Inferior parietal cortex (tissue), 1 donor: ENCODE measurements around the gene SPON1.
"Not testable (repeated sequence)": the region's sequence is repeated elsewhere in the genome, so short reads cannot be mapped to it uniquely, and the experiment has no call there.

Experiments
- DNase-seq: peaks from one replicate; pipeline ENCODE4 v3.0.0-alpha.2; 2016; ENCODE audit errors: extremely low spot score

Gene SPON1

GRCh38 chr11:14244926-14245325 lies 282.4 kb downstream of the SPON1 start:
- DNase-seq, result no peak

GRCh38 chr11:14245444-14245843 lies 282.9 kb downstream of the SPON1 start:
- no peak for DNase-seq

DNA sequence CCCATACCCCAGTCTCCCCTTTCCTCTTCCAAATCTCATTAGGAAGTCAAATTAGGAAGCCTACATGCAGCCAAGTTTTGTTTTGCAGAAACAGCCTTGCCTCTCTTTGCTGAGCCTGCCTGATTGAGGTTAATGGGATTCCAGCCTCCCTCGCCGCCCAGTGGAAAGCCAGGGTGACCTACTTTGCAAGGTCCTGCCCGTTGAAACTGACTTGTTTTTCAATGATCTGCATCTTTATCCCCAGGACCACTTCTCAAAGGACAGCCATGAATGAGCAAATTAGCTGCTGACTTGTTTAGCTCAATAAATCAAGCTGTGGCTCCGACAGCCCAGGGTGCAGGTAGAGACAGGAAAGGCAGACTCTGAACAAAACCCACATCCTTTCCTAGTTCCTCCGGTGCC lies 286.1 kb downstream of the SPON1 start:
- peak; percentile 32 for DNase-seq

DNA sequence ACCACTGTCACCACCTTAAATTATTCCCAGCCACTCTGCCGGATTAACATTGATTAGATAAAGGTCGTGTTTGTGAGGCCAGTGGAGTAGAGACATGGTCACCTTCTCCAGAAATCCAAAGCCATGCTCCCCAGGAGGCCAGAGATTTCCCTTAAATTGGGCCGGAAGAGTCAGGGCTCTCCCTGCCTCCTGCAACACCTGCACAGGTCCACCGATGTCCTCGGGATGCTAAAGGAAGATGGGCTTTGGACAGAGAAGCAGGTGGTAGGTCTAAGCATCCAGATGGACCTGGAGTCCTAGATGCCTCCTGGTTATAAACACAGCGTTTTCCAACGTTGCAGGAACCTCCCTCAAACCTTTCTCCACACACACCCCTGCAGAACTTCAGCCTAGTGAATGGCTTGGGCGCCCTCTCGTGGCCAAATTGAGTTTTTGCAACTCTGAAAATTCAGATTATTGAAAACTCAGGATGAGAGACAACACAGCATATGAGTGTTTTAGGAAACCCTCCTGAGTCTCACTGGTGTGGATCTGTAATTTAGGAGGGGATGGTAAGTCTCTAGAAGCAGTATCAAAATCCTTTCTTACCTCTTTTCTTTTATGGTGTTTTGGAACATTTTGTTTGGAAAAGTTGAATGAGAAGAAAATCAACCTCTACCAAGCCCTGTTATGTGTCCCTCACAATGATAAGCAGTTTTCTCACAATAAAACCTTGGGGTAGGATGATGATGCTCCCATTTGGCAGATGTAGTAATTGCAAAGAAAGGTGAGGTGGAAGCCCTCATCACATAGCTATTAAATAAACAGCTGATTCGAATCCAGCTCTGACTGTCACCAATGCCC lies 286.8 kb downstream of the SPON1 start:
- peak; percentile 87 for DNase-seq

- DNase-seq, result no peak
These were observed 289.2 kb downstream of the SPON1 start for GRCh38 chr11:14251754-14252153.

DNA sequence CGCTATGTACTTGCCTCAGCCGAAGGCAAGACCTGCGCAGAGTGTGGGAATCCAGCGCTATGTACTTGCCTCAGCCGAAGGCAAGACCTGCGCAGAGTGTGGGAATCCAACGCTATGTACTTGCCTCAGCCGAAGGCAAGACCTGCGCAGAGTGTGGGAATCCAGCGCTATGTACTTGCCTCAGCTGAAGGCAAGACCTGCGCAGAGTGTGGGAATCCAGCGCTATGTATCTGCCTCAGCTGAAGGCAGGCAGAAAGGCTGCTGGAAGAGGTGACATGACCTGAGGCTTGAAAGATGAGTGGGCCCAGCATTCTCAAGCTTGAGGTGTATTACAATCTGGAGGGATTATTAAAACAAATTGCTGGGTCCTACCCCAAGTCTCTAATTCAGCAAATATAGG lies 290.0 kb downstream of the SPON1 start:
- DNase-seq, result not testable (repeated sequence)

GRCh38 chr11:14253421-14253820 lies 290.9 kb downstream of the SPON1 start:
- DNase-seq, result no peak

- DNase-seq, result no peak
These were observed 291.3 kb downstream of the SPON1 start for GRCh38 chr11:14253840-14254239.

DNA sequence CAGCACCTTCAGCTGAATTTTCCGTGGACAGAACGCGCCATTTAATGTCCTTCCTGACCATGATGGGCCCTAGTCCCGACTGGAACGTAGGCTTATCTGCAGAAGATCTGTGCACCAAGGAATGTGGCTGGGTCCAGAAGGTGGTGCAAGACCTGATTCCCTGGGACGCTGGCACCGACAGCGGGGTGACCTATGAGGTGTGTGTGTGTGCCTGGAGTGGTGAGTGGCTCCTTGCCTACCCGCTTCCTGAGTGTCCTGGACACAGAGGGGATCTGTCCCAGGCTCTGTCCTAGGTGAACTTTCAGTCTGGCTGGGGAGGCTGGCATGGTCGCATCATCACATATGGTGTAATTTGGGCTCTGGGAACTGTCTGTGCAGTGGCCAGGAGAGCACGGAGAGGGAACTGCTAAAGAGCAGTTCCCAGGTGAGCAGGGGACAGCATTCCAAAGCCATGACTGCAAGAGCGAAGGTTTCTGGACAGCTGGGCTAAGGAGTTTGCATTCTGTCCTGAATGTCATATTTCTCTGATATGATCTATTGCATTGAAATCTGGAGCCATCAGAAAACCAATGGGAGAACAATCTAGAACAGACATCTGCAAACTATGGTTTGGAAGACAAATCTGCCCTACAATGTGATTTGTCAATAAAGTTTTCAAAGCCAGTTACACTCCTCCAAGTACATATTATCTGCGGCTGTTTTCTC lies 292.2 kb downstream of the SPON1 start:
- DNase-seq, result no peak

- no peak for DNase-seq
These were observed 292.7 kb downstream of the SPON1 start for GRCh38 chr11:14255238-14255534.

GRCh38 chr11:14258221-14258935 lies 295.9 kb downstream of the SPON1 start:
- DNase-seq, result no peak

DNA sequence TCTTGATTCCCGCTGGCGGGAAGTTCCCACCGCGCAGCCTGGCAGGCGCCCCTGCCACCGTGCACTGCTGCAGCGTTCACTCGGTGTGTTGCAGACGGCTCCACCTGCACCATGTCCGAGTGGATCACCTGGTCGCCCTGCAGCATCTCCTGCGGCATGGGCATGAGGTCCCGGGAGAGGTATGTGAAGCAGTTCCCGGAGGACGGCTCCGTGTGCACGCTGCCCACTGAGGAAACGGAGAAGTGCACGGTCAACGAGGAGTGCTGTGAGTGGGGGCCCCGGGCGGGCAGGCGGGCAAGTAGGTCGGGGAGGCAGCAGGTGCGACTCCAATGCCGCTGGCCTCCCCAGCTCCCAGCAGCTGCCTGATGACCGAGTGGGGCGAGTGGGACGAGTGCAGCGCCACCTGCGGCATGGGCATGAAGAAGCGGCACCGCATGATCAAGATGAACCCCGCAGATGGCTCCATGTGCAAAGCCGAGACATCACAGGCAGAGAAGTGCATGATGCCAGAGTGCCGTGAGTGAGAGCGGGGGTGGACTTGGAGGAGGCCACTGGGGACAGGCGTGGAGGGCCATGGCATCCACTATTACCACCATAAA lies 296.8 kb downstream of the SPON1 start:
- no peak for DNase-seq

DNA sequence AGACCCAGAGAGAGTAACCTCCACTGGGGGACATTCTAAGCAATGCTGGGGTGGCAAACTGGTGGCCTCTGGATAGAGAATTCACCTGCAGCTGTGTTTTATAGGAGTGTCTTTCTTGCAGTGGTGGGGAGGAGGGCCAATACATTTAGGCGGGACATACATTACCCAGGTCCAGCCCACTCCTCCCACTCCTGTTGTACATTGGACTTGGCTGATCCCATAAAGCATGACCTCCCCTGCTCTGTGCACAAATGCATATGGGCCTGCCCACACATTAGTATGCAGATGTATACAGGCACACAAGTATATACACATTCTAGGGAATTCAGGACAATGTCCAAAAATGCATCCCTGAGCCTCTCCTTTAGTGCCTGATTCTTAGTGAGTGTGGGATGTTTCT lies 297.4 kb downstream of the SPON1 start:
- no peak for DNase-seq

- no peak for DNase-seq
These were observed 298.5 kb downstream of the SPON1 start for GRCh38 chr11:14261066-14261465.

DNA sequence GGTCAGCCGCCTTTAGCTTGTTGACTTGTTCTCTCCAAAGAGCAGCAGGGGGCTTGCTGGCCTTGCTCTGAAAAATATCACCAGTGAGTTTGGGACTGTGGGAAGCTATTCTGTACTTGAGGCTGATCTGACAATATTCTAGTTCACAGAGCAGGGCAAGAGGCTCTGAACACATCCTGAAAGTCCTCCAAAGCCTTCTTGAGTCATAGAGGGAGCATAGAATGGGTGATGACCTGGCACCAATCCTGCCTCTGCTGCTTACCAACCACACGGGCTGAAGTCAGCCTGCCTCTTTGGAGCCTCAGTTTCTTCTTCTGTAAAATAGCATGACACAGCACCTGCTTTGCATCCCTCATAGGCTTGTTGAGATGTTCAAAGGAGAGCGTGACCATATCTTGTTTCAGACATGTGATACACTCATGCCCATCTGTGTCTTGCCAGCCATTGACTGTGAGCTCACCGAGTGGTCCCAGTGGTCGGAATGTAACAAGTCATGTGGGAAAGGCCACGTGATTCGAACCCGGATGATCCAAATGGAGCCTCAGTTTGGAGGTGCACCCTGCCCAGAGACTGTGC lies 299.8 kb downstream of the SPON1 start:
- no peak for DNase-seq

GRCh38 chr11:14264966-14265365 lies 302.4 kb downstream of the SPON1 start:
- no peak for DNase-seq

DNA sequence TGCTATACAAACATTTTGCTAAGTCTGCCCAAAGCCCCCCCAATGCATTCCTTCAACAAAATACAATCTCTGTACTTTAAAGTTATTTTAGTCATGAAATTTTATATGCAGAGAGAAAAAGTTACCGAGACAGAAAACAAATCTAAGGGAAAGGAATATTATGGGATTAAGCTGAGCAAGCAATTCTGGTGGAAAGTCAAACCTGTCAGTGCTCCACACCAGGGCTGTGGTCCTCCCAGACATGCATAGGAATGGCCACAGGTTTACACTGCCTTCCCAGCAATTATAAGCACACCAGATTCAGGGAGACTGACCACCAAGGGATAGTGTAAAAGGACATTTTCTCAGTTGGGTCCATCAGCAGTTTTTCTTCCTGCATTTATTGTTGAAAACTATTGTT lies 304.1 kb downstream of the SPON1 start:
- DNase-seq, result no peak

DNA sequence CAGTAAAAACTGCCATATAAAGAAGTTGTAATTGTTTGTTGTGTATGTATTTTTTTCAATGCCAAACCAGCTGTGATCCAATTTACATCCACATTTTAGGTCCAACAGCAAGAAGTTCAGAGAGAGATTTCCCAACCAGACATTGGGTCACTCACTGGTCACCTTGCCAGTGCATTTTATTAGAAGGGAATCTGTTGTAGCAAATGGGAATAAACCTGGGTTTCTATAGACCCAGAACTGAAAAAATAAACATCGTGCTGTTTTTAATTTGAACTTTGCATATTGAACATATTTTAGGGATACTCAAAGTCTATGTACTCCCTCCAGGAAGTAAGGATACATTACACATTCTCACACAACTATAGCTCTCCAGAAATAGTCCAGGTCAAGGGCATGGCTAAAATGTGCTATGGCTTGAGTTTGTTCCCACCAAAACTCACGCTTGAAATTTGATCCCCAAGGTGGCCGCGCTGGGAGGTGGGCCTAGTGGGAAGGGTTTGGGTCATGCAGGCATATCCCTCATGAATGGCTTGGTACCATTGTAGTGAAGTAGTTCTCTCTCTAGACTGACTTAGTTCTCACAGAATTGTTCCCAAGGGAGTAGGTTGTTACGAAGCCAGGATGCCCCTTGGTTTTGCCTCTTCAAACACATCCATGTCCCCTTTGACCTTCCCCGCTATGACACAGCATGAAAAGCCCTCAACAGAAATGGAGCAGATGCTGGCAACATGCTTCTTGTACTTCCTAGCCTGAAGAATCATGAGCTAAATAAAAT lies 305.5 kb downstream of the SPON1 start:
- DNase-seq, result no peak

GRCh38 chr11:14269692-14270573 lies 307.4 kb downstream of the SPON1 start:
- no peak for DNase-seq
